Esophagus muscularis mucosa (tissue), 4 donors: Measurements from ENCODE around the gene WAS.

Experiments used
- EP300 ChIP-seq: sonication (generic); formaldehyde crosslinking; IDR thresholded peaks from one replicate; pipeline ENCODE4 v1.6.1; 2017; ENCODE audit warnings: antibody characterized with exemption
- POLR2A ChIP-seq: fragments of 450-650 bp; IDR thresholded peaks from one replicate; pipeline ENCODE4 v1.6.1; 2017; ENCODE audit warnings: antibody characterized with exemption, moderate library complexity, mild to moderate bottlenecking, low read depth
- POLR2AphosphoS5 ChIP-seq, 2 donors: sonication (generic); formaldehyde crosslinking; IDR thresholded peaks; one replicate each; pipeline ENCODE4 v1.6.1; 2017; ENCODE audit warnings: antibody characterized with exemption in 2 of 2
- TF ChIP-seq, protein P1 (sequence below), 3 experiments: fragments of 200-600 bp in 2 of 3; fragments of 450-650 bp in 1 of 3; sonication (generic) in 2 of 3; IDR thresholded peaks; one replicate each; pipeline ENCODE4 v1.5.1; 2017 to 2019; ENCODE audit warnings: antibody characterized with exemption in 3 of 3, mild to moderate bottlenecking in 2 of 3, moderate library complexity in 1 of 3

DNA sequence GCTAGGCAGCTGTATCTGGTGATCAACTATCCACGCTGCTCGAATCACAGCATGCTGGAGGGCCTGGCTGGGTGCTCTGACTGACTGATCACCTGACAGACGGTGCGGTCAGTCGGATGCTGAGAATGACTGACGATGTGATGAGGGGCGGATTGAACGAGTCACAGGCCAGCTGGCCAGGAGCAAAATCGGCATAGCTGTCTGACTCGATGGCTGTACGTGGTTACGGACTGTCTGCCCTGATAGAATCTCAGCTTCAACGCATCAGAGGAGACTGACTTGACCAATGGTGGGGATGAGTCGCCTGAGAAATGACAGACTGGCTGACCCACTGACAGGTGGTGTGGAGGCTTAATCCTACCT is 11.9 kb downstream of the WAS start:
- TF ChIP-seq POLR2AphosphoS5 (IDR thresholded peaks at IDR 0.05), result no peak
- TF ChIP-seq, protein P1, sequence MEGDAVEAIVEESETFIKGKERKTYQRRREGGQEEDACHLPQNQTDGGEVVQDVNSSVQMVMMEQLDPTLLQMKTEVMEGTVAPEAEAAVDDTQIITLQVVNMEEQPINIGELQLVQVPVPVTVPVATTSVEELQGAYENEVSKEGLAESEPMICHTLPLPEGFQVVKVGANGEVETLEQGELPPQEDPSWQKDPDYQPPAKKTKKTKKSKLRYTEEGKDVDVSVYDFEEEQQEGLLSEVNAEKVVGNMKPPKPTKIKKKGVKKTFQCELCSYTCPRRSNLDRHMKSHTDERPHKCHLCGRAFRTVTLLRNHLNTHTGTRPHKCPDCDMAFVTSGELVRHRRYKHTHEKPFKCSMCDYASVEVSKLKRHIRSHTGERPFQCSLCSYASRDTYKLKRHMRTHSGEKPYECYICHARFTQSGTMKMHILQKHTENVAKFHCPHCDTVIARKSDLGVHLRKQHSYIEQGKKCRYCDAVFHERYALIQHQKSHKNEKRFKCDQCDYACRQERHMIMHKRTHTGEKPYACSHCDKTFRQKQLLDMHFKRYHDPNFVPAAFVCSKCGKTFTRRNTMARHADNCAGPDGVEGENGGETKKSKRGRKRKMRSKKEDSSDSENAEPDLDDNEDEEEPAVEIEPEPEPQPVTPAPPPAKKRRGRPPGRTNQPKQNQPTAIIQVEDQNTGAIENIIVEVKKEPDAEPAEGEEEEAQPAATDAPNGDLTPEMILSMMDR (IDR thresholded peaks at IDR 0.05), result no peak
- no peak for TF ChIP-seq POLR2A
- no peak for TF ChIP-seq EP300
